Measurements from ENCODE around the gene HDAC7.

HDAC7 gene

GRCh38 chr12:47737936-47738594 is 81.6 kb downstream of the HDAC7 start:
- in situ Hi-C loops (cut with HindIII; ENCODE audit: low sequenced_read_pairs) = no loop called here
- H3K4me3 ChIP-seq (ENCODE audit: low read depth, low read length) = no peak overlapping the region
- no peak for TF ChIP-seq CTCF (IDR thresholded peaks at IDR 0.05; ENCODE audit: low read depth, low read length, missing control alignments)
- DNase-seq (ENCODE audit: low read depth) = no peak

GRCh38 chr12:47736877-47737676 is 82.6 kb downstream of the HDAC7 start:
- no peak for DNase-seq (ENCODE audit: low read depth)
- no peak for TF ChIP-seq CTCF (IDR thresholded peaks at IDR 0.05; ENCODE audit: low read depth, low read length, missing control alignments)
- no peak overlapping the region for H3K4me3 ChIP-seq (ENCODE audit: low read depth, low read length)
- in situ Hi-C loops (cut with HindIII; ENCODE audit: low sequenced_read_pairs) = no loop called here

GRCh38 chr12:47736216-47736615 is 83.5 kb downstream of the HDAC7 start:
- in situ Hi-C loops (cut with HindIII; ENCODE audit: low sequenced_read_pairs) = no loop called here
- no peak overlapping the region for H3K4me3 ChIP-seq (ENCODE audit: low read depth, low read length)
- DNase-seq (ENCODE audit: low read depth) = no peak
- TF ChIP-seq CTCF (IDR thresholded peaks at IDR 0.05; ENCODE audit: low read depth, low read length, missing control alignments) = no peak

- no peak overlapping the region for H3K4me3 ChIP-seq (ENCODE audit: low read depth, low read length)
- TF ChIP-seq CTCF (IDR thresholded peaks at IDR 0.05; ENCODE audit: low read depth, low read length, missing control alignments) = no peak
- no peak for DNase-seq (ENCODE audit: low read depth)
- in situ Hi-C loops (cut with HindIII; ENCODE audit: low sequenced_read_pairs) = no loop called here
These were observed 84.1 kb downstream of the HDAC7 start for GRCh38 chr12:47735649-47736048.

- no peak overlapping the region for H3K4me3 ChIP-seq (ENCODE audit: low read depth, low read length)
- TF ChIP-seq CTCF (IDR thresholded peaks at IDR 0.05; ENCODE audit: low read depth, low read length, missing control alignments) = no peak
- in situ Hi-C loops (cut with HindIII; ENCODE audit: low sequenced_read_pairs) = no loop called here
- no peak for DNase-seq (ENCODE audit: low read depth)
These were observed 84.8 kb downstream of the HDAC7 start for GRCh38 chr12:47734725-47735480.

GRCh38 chr12:47733142-47733541 is 86.6 kb downstream of the HDAC7 start:
- no peak overlapping the region for H3K4me3 ChIP-seq (ENCODE audit: low read depth, low read length)
- TF ChIP-seq CTCF (IDR thresholded peaks at IDR 0.05; ENCODE audit: low read depth, low read length, missing control alignments) = no peak
- in situ Hi-C loops (cut with HindIII; ENCODE audit: low sequenced_read_pairs) = no loop called here
- no peak for DNase-seq (ENCODE audit: low read depth)
